Mesothelial cell of epicardium (in vitro differentiated cells): ENCODE data around the gene DECR2. TPM values are rescaled to one million over a fixed set of nuclear protein-coding genes. Genes with fewer than 3 reads are reported as not detected.

Source experiments
- DNase-seq, 2 experiments: peaks; one replicate each; pipeline ENCODE4 v3.0.0; 2021; ENCODE audit warnings: low spot score in 2 of 2; ENCODE audit not compliant: unreplicated experiment in 2 of 2
- H3K27ac Mint-ChIP-seq: 2 replicates; pipeline ENCODE4 v1.8.0; 2021; ENCODE audit warnings: mixed read lengths
- H3K27me3 Mint-ChIP-seq: 2 replicates; pipeline ENCODE4 v1.8.0; 2021; ENCODE audit warnings: low read depth, mixed read lengths
- H3K36me3 Mint-ChIP-seq: 2 replicates; pipeline ENCODE4 v1.8.0; 2021; ENCODE audit warnings: mixed read lengths
- H3K4me1 Mint-ChIP-seq: 2 replicates; pipeline ENCODE4 v1.8.0; 2021; ENCODE audit warnings: mixed read lengths
- H3K4me3 Mint-ChIP-seq: 2 replicates; pipeline ENCODE4 v1.8.0; 2021; ENCODE audit warnings: mild to moderate bottlenecking, moderate library complexity, mixed read lengths
- H3K9me3 Mint-ChIP-seq: 2 replicates; pipeline ENCODE4 v1.8.0; 2021; ENCODE audit warnings: mixed read lengths
- CTCF ChIP-seq: fragments of 200-600 bp; sonication (generic); IDR thresholded peaks from one replicate; pipeline ENCODE4 v1.5.0; 2021; ENCODE audit warnings: antibody characterized with exemption; ENCODE audit not compliant: unreplicated experiment
- total RNA-seq: library from RNA; stranded (reverse); gene quantifications from 3 replicates; pipeline ENCODE4 v1.2.1, GENCODE V29; 2021

Gene DECR2
- total RNA-seq, 1 donor from 2014 or later, result 35.4 TPM

GRCh38 chr16:364595-365491 is 36.8 kb upstream of the DECR2 start:
- peaks cover 3% of the 10 kb centered on the region for H3K36me3 Mint-ChIP-seq
- no peak for DNase-seq
- H3K4me3 Mint-ChIP-seq, result no peak overlapping the region
- H3K27ac Mint-ChIP-seq, result no peak overlapping the region
- H3K4me1 Mint-ChIP-seq, result peaks cover 5% of the 10 kb centered on the region
- H3K9me3 Mint-ChIP-seq, result no peaks in the 10 kb centered on the region
- no peak for TF ChIP-seq CTCF
- peaks cover 2% of the 10 kb centered on the region for H3K27me3 Mint-ChIP-seq

GRCh38 chr16:366476-366875 is 35.2 kb upstream of the DECR2 start:
- Mint-ChIP-seq H3K36me3 (peaks cover 3% of the 10 kb centered on the region), H3K4me1 (peaks cover 14% of the 10 kb centered on the region), H3K27me3 (peaks cover 2% of the 10 kb centered on the region), H3K4me3 (no peak overlapping the region), H3K9me3 (no peaks in the 10 kb centered on the region), H3K27ac (no peak overlapping the region)
- DNase-seq, result no peak
- TF ChIP-seq CTCF, result no peak

- H3K27ac Mint-ChIP-seq, result no peak overlapping the region
- H3K9me3 Mint-ChIP-seq, result no peaks in the 10 kb centered on the region
- H3K4me1 Mint-ChIP-seq, result peaks cover 10% of the 10 kb centered on the region
- no peak for TF ChIP-seq CTCF
- H3K36me3 Mint-ChIP-seq, result peaks cover 3% of the 10 kb centered on the region
- DNase-seq, result no peak
- H3K4me3 Mint-ChIP-seq, result no peak overlapping the region
- H3K27me3 Mint-ChIP-seq, result no peaks in the 10 kb centered on the region
Measured at GRCh38 chr16:367333-367903, 34.3 kb upstream of the DECR2 start.

GRCh38 chr16:368388-369158 is 33.1 kb upstream of the DECR2 start:
- H3K9me3 Mint-ChIP-seq, result no peaks in the 10 kb centered on the region
- H3K36me3 Mint-ChIP-seq, result peaks cover 3% of the 10 kb centered on the region
- no peaks in the 10 kb centered on the region for H3K27me3 Mint-ChIP-seq
- no peak overlapping the region for H3K4me3 Mint-ChIP-seq
- no peak for TF ChIP-seq CTCF
- H3K4me1 Mint-ChIP-seq, result peaks cover 10% of the 10 kb centered on the region
- no peak overlapping the region for H3K27ac Mint-ChIP-seq
- DNase-seq, result no peak

GRCh38 chr16:369275-369865 is 32.3 kb upstream of the DECR2 start:
- H3K27ac Mint-ChIP-seq, result no peak overlapping the region
- H3K4me1 Mint-ChIP-seq, result peaks cover 10% of the 10 kb centered on the region
- no peaks in the 10 kb centered on the region for H3K27me3 Mint-ChIP-seq
- H3K9me3 Mint-ChIP-seq, result no peaks in the 10 kb centered on the region
- no peak for TF ChIP-seq CTCF
- no peak for DNase-seq
- peak overlapping the region; percentile 64 for H3K4me3 Mint-ChIP-seq
- peaks cover 3% of the 10 kb centered on the region for H3K36me3 Mint-ChIP-seq
